GM19240 (cell line): ENCODE results near the gene PRIM1.
"Not testable (repeated sequence)": the region's sequence is repeated elsewhere in the genome, so short reads cannot be mapped to it uniquely, and the experiment has no call there.

Source experiments
- DNase-seq: peaks from one replicate; pipeline ENCODE4 v3.0.0; 2011; ENCODE audit warnings: low spot score; ENCODE audit not compliant: insufficient read length

Gene PRIM1

GRCh38 chr12:56718149-56718548 lies 34.0 kb downstream of the PRIM1 start:
- no peak for DNase-seq

- no peak for DNase-seq
Observed at GRCh38 chr12:56716933-56717880, 34.9 kb downstream of the PRIM1 start.

DNA sequence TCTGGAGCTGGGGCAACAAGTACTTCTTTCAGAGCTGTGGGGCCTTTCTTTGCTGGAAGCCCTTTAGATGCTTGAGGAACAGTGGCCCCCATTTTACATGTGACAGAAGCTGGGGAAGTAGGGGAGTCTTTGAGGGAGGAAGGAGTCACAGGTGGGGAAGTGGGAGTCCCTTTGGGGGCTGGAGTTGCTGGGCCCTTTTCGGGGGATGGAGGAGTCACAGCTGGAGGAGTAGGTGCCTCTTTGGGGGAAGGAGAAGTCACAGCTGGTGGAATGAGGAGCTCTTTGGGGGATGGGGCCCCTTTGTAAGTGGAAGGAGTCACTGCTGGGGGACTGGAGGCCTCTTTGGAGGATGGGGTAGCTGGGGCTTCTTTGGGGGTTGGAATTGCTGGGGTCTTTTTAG lies 35.7 kb downstream of the PRIM1 start:
- DNase-seq, result no peak

DNA sequence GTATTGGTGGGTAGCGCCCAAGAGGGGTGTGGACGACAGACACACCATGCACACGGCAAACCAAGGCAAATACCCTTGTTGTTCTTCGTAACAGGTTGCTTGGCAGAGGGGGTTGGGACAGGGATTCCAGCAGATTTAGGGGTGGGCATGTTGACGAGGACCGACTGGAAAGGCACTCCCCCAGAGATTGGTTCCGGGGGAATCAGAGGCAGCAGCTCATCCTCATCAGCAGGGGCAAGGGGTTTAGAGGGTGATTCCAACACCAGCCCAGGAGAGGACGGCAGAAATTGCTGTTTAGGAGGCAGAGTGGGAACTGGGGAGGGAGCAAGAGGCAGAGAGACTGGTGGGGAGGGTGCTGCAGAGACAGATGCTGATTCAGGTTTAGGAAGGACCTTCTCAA lies 36.3 kb downstream of the PRIM1 start:
- DNase-seq, result no peak

DNA sequence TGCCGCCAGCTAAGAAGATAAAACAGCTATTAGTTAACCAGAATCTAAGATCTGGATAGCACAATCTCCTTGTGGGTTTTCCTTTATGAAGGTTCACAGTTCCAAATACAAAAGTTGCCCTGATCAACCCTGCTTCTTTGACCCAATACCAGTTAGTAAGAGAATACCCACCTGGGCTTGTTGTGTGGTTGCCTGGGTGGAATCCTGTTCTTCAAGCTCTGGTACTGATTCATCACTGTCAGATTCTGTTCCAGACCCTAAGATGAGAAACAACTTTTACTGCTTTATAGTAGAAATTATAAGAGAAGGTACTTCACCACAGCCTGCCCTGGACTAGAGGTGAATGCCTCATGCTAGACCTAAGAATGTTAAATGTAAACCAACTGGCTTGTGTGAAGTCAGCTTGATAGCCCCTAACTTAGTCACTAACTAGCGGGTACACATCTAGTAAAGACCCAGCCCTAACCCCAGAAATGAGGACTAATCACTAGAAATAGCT lies 37.6 kb downstream of the PRIM1 start:
- DNase-seq, result no peak

DNA sequence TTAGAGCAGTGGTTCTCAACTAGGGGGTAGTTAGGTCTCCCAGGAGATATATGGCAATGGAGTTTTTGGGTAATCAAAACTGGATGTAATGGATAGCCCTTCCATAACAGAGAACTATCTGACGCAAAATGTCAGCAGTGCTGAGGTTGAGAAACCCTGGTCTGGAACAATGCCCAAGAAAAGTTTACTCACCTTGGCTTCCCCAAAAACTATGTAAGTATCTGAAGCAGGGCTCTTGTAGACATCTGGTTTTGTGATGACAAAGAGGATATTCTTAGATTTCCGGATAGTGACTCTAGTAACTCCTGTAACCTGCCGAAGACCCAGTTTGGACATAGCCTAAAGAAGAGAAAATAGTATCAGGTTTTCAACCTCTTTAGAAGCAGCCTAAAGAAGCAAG lies 38.8 kb downstream of the PRIM1 start:
- no peak for DNase-seq

- no peak for DNase-seq
Observed at GRCh38 chr12:56709759-56710376, 42.3 kb downstream of the PRIM1 start.

DNA sequence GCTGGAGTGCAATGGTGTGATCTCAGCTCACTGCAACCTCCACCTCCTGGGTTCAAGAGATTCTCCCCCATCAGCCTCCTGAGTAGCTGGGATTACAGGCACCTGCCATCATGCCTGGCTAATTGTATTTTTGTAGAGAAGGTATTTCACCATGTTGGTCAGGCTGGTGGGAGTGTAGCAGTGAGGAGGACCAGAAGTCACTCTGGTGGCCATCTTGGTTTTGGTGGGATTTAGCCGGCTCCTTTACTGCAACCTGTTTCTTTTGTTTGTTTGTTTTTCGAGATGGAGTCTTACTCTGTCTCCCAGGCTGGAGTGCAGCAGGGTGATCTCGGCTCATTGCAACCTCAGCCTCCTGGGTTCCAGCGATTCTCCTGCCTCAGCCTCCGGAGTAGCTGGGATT lies 47.6 kb downstream of the PRIM1 start:
- DNase-seq, result not testable (repeated sequence)

- no peak for DNase-seq
Observed at GRCh38 chr12:56699020-56699661, 53.0 kb downstream of the PRIM1 start.

GRCh38 chr12:56695327-56696101 lies 56.6 kb downstream of the PRIM1 start:
- no peak for DNase-seq

- DNase-seq, result no peak
Observed at GRCh38 chr12:56694161-56694560, 58.0 kb downstream of the PRIM1 start.

- peak; percentile 3 for DNase-seq
Observed at GRCh38 chr12:56688846-56689109, 63.3 kb downstream of the PRIM1 start.

- peak; percentile 70 for DNase-seq
Observed at GRCh38 chr12:56688129-56688845, 63.8 kb downstream of the PRIM1 start, which contains the start of gene PTGES3. PTGES3 (minus strand) TSS chr12:56688284; CDS start chr12:56687999, 285 bp downstream.

- no peak for DNase-seq
Observed at GRCh38 chr12:56687223-56688128, 64.6 kb downstream of the PRIM1 start.

GRCh38 chr12:56684745-56685359 lies 67.3 kb downstream of the PRIM1 start:
- DNase-seq, result no peak

- no peak for DNase-seq
Observed at GRCh38 chr12:56682323-56682722, 69.8 kb downstream of the PRIM1 start.
